Activated T-helper 9 cell treated with anti-CD3 and anti-CD28 coated beads, Interleukin-2, amount 50 U/mL, for 16 hours (primary cell): Measurements from ENCODE around the gene P4HTM.

ENCODE experiments used
- DNase-seq: peaks from one replicate; pipeline ENCODE4 v3.0.0-alpha.2; 2020; ENCODE audit warnings: low read depth

The P4HTM gene

DNA sequence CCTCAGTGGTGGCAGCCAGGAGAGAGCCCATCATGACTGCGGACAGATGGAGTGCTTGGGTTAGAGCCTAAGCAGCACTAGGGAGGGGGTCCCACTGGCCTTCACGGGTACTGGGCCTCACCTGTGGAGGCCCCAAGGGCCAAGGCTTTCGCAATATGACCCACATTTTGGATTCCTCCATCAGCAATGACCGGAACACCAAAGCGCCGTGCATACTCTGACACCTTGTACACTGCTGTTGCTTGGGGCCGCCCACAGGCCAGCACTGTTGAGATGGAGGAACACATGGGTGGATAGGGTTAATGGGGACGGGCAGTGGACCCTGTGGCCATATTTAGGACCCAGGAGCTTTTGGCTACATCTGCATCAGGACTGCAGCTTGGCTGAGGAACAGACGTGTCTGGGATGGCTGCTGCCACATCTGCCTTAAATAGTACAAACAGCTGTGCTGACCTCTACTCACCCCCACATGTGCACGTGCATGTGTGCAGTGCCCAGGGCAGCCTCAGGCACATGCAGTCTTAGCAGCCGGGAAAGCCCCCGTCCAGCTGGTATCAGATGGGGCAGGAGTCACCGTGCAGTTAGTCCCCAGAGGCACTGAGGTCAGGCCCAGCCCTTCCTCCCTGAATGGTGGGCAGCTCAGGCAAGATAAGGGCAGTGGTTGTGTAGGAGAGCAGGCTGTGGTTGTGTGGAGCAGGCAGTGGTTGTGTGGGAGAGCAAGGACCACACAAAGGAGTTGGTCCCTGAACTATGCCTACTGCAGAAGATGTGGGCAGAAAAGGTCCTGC is 35.2 kb downstream of the P4HTM start:
- no peak for DNase-seq

- no peak for DNase-seq
Measured at GRCh38 chr3:49025793-49026520, 35.9 kb downstream of the P4HTM start.

DNA sequence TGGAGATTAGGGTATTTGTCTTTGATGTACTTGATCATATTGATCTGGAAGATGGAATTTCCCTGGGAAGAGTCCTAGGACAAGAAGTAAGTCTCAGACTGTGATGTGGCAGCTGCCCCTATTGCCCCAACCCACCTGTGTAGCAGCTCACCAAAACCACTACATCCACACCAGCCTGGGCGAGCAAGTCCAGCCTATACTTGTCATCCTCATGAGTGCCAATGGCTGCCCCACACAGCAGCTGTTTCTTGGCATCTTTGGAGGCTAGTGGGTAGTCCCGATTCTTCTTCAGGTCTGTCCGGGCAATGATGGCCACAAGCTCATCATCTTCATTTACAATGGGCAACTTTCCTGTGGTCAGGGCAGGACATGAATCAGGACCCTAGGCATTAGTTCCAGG is 36.5 kb downstream of the P4HTM start:
- DNase-seq, result no peak

- DNase-seq, result no peak
Measured at GRCh38 chr3:49027634-49028033, 37.6 kb downstream of the P4HTM start.

DNA sequence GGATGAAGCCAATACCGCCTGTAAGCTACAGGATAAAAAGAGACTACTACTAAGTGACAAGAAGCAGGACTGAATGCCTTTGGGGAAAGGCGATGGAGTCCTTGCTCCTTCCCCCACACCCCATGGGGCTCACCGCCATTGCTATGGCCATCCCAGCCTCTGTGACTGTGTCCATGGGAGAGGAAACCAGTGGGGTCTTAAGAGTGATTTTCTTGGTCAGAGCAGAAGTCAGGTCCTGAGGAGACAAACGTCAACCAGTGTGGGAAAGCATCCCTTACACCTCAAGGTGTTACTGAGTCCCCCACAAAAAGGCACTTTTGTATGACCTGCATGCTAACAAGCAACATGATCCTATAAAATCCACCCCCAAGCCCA is 38.2 kb downstream of the P4HTM start:
- DNase-seq, result no peak

GRCh38 chr3:49028673-49029562 is 38.9 kb downstream of the P4HTM start, which contains the start of gene IMPDH2:
IMPDH2 (minus strand) TSS chr3:49029398; CDS start chr3:49029350, 48 bp downstream.
- peak; percentile 89 for DNase-seq

- DNase-seq, result no peak
Measured at GRCh38 chr3:49029563-49029884, 39.5 kb downstream of the P4HTM start.

- no peak for DNase-seq
Measured at GRCh38 chr3:49030321-49030720, 40.3 kb downstream of the P4HTM start.

- DNase-seq, result no peak
Measured at GRCh38 chr3:49032646-49033304, 42.7 kb downstream of the P4HTM start.

- DNase-seq, result no peak
Measured at GRCh38 chr3:49034650-49035049, 44.6 kb downstream of the P4HTM start.

- no peak for DNase-seq
Measured at GRCh38 chr3:49035281-49035680, 45.2 kb downstream of the P4HTM start.

DNA sequence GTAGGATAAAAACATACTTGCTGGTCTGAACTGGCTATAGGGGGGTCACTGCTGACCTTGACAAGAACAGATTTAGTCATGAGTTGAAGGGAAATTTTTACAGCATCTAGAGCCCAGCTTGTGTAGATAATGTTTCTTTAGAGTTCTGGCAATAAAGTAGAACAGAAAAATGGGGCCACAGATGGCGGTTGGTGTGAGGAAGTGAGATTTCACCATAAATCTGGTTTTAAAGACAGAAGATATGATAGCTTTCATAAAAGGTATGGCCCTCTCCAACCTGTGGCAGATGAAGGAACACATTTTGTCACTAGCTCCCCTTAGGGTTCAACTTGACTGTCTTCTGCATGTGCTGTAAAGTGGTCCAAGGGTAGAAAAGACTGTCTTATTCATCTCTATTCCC is 63.5 kb downstream of the P4HTM start:
- no peak for DNase-seq

DNA sequence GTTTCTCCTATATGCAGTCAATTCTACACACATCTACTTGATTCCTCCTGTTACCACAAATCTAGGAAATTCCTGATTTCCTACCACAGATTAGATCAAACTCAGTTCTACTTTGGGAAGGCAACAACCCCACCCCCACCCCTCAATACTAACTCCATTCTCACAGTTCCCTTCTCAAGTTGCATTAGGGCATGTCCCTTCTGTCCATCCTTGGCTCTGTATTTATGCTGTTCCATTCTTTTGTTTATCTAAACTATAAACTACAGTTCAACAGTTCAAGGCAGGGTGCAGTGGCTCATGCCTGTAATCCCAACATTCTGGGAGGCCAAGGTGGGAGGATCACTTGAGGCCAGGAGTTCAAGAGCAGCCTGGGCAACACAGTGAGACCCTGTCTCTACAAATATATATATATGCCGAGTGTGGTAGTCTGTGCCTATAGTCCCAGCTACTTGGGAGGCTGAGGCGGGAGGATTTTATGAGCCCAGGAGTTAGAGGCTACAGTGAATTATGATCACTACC is 64.4 kb downstream of the P4HTM start:
- DNase-seq, result no peak
